Esophagus muscularis mucosa (tissue), 4 donors: Measurements from ENCODE around the gene RASL12. TPM values are rescaled to one million over a fixed set of nuclear protein-coding genes. Genes with fewer than 3 reads are reported as not detected.

Experiments
- DNase-seq: peaks from one replicate; pipeline ENCODE4 v3.0.0-alpha.2; 2017; ENCODE audit errors: extremely low spot score
- H3K27ac ChIP-seq, 4 donors: fragments of 200-600 bp; sonication (generic); replicated peaks in 1 of 4; 1 replicate in 3 of 4; 2 replicates in 1 of 4; pipeline ENCODE4 v1.5.1; 2016 to 2019; ENCODE audit warnings: mild to moderate bottlenecking in 1 of 4
- H3K27me3 ChIP-seq, 4 donors: fragments of 200-600 bp; sonication (generic); one replicate each; pipeline versions ENCODE4 v1.5.1 to v1.6.0; 2016 to 2019
- H3K36me3 ChIP-seq, 4 donors: fragments of 200-600 bp; sonication (generic); one replicate each; pipeline ENCODE4 v1.5.1; 2016 to 2019
- H3K4me1 ChIP-seq, 4 donors: fragments of 200-600 bp; sonication (generic); one replicate each; pipeline ENCODE4 v1.5.1; 2016 to 2019
- H3K4me3 ChIP-seq, 4 donors: fragments of 200-600 bp; sonication (generic); 1 replicate in 2 of 4; 2 replicates in 2 of 4; pipeline ENCODE4 v1.5.1; 2016 to 2019; ENCODE audit warnings: mild to moderate bottlenecking in 4 of 4, moderate library complexity in 1 of 4
- H3K9me3 ChIP-seq, 4 donors: fragments of 200-600 bp; sonication (generic); 1 replicate in 3 of 4; 2 replicates in 1 of 4; pipeline ENCODE4 v1.5.1; 2016 to 2019
- CTCF ChIP-seq, 3 experiments: fragments of 200-600 bp in 2 of 3; fragments of 450-650 bp in 1 of 3; sonication (generic) in 2 of 3; IDR thresholded peaks; one replicate each; pipeline ENCODE4 v1.5.1; 2017 to 2019; ENCODE audit warnings: antibody characterized with exemption in 3 of 3, mild to moderate bottlenecking in 2 of 3, moderate library complexity in 1 of 3
- EP300 ChIP-seq: sonication (generic); formaldehyde crosslinking; IDR thresholded peaks from one replicate; pipeline ENCODE4 v1.6.1; 2017; ENCODE audit warnings: antibody characterized with exemption
- POLR2A ChIP-seq: fragments of 450-650 bp; IDR thresholded peaks from one replicate; pipeline ENCODE4 v1.6.1; 2017; ENCODE audit warnings: antibody characterized with exemption, moderate library complexity, mild to moderate bottlenecking, low read depth
- POLR2AphosphoS5 ChIP-seq, 2 donors: sonication (generic); formaldehyde crosslinking; IDR thresholded peaks; one replicate each; pipeline ENCODE4 v1.6.1; 2017; ENCODE audit warnings: antibody characterized with exemption in 2 of 2
- WGBS: methylation state at CpG from one replicate; pipeline ENCODE4 v1.1.5; 2018; 5-methylcytosine and 5-hydroxymethylcytosine counted together
- intact Hi-C: fragments of 100-400 bp; cut with DNase I; formaldehyde crosslinking; loops from one replicate; pipeline ENCODE4 v1.15.1; 2023
- total RNA-seq, 4 donors: library from RNA; depleted of rRNA; stranded (reverse); fragments of >200 nt; gene quantifications; one replicate each; pipeline versions ENCODE4 v1.1.0 to v1.2.1, GENCODE V29; 2016

RASL12 gene
- total RNA-seq, 4 donors from 2014 or later: 123 to 216 (median 198) TPM

GRCh38 chr15:65037309-65037708, 30.5 kb downstream of the RASL12 start:
- H3K27me3 ChIP-seq: no peaks in the 10 kb centered on the region
- DNase-seq: no peak
- intact Hi-C loops: no loop called here
- 87% methylated on average over 1 of the region's 1 CpG for WGBS
- H3K27ac ChIP-seq: no peak overlapping the region
- TF ChIP-seq POLR2A: no peak
- TF ChIP-seq EP300: no peak
- TF ChIP-seq CTCF (IDR thresholded peaks at IDR 0.05): no peak
- no peak for TF ChIP-seq POLR2AphosphoS5 (IDR thresholded peaks at IDR 0.05)
- no peak overlapping the region for H3K4me3 ChIP-seq
- peaks cover 10 to 25% (median 18%) of the 10 kb centered on the region in 4 donors for H3K4me1 ChIP-seq
- no peaks in the 10 kb centered on the region for H3K36me3 ChIP-seq
- H3K9me3 ChIP-seq: no peaks in the 10 kb centered on the region

- no peaks in the 10 kb centered on the region for H3K27me3 ChIP-seq
- peaks cover 10 to 27% (median 20%) of the 10 kb centered on the region in 4 donors for H3K4me1 ChIP-seq
- TF ChIP-seq POLR2AphosphoS5 (IDR thresholded peaks at IDR 0.05): no peak
- TF ChIP-seq EP300: no peak
- no peak for TF ChIP-seq POLR2A
- TF ChIP-seq CTCF (IDR thresholded peaks at IDR 0.05): no peak
- intact Hi-C loops: no loop called here
- H3K36me3 ChIP-seq: no peaks in the 10 kb centered on the region
- H3K9me3 ChIP-seq: no peaks in the 10 kb centered on the region
- 81% methylated on average over 11 of the region's 11 CpGs for WGBS
- no peak overlapping the region for H3K4me3 ChIP-seq
- DNase-seq: no peak
- no peak overlapping the region for H3K27ac ChIP-seq
Measured at GRCh38 chr15:65034719-65035118, 33.1 kb downstream of the RASL12 start.

GRCh38 chr15:65033659-65034269, 34.0 kb downstream of the RASL12 start:
- no peak for DNase-seq
- H3K4me3 ChIP-seq: no peak overlapping the region
- intact Hi-C loops: no loop called here
- 13% methylated on average over 4 of the region's 4 CpGs for WGBS
- no peaks in the 10 kb centered on the region for H3K27me3 ChIP-seq
- TF ChIP-seq CTCF (IDR thresholded peaks at IDR 0.05): peak; percentile 53 to 74 (median 65)
- no peak for TF ChIP-seq EP300
- H3K9me3 ChIP-seq: no peaks in the 10 kb centered on the region
- peaks cover 10 to 24% (median 16%) of the 10 kb centered on the region in 4 donors for H3K4me1 ChIP-seq
- no peaks in the 10 kb centered on the region for H3K36me3 ChIP-seq
- peak overlapping the region in 1 of 4 donors; percentile 20 for H3K27ac ChIP-seq

GRCh38 chr15:65032801-65033537, 34.8 kb downstream of the RASL12 start:
- TF ChIP-seq CTCF (IDR thresholded peaks at IDR 0.05) (peak; percentile 57 to 80 (median 77)), POLR2A (no peak), POLR2AphosphoS5 (IDR thresholded peaks at IDR 0.05) (no peak), EP300 (no peak)
- WGBS: 48% methylated on average over 5 of the region's 13 CpGs
- Histone ChIP-seq H3K27ac (peak overlapping the region in 1 of 4 donors; percentile 20), H3K4me1 (peaks cover 15 to 30% (median 21%) of the 10 kb centered on the region in 4 donors), H3K27me3 (no peaks in the 10 kb centered on the region), H3K36me3 (no peaks in the 10 kb centered on the region), H3K4me3 (no peak overlapping the region), H3K9me3 (no peaks in the 10 kb centered on the region)
- intact Hi-C loops: loop anchor here (1.0 kb wide), 1 partner anchor 70 kb away; no protein-coding TSS in a partner anchor
- DNase-seq: no peak
